ENCODE results near the gene DDX28. TPM values are rescaled to one million over a fixed set of nuclear protein-coding genes. Genes with fewer than 3 reads are reported as not detected.

DDX28 gene
- total and polyA plus RNA-seq, 10 of the 15 experiments (the other 5 are each of a cell fraction or from before 2014, with no cell fraction given): 3.6 to 40.4 (median 20.0) TPM

DNA sequence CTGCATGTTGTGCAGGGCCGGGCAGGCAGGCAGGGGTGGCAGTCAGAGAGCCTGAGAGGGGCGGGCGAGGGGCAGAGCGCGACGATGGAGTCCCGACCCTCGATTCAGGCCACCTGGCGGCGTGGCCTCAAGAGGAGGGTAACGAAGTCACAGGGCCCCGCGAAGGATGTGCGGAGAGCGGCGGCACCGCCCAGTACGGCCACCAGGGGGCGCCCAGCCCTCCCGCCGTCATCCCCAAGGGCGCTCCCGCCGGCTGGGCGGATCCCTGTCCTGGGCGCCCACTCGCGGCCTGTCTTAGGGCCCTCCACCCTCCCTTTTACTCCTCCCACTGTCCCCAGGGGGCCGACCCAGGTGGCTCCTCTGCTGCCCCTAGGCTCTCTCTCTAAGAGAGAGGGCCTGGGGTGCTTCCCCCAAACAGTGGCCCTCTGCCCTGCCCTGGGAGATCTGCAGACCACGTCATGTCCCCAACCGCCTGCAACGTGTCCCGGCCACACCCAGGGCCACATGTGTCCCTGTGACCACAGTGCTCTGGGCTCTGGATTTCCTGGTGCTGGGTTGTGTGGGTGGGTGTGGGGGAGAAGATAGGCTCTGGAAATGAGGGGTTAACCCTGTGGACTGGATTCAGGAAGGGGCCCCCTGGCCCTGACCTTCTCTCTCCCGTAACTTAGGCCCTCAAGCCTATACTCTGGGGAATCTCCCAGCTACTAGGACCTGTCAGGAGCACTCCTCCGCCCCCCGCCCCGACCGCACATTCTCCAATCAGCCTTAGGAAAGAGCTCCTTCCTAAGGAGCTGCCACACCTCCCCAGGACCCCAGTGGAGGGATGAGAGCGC lies 29.6 kb downstream of the DDX28 start (continued):
- TF ChIP-seq, protein P1, sequence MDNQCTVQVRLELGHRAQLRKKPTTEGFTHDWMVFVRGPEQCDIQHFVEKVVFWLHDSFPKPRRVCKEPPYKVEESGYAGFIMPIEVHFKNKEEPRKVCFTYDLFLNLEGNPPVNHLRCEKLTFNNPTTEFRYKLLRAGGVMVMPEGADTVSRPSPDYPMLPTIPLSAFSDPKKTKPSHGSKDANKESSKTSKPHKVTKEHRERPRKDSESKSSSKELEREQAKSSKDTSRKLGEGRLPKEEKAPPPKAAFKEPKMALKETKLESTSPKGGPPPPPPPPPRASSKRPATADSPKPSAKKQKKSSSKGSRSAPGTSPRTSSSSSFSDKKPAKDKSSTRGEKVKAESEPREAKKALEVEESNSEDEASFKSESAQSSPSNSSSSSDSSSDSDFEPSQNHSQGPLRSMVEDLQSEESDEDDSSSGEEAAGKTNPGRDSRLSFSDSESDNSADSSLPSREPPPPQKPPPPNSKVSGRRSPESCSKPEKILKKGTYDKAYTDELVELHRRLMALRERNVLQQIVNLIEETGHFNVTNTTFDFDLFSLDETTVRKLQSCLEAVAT (IDR thresholded peaks at IDR 0.05): no peak
- TF ChIP-seq YY1 (IDR thresholded peaks at IDR 0.05; ENCODE audit: low read depth, low read length) (peak; percentile 81), ZNF217 (IDR thresholded peaks at IDR 0.05) (no peak), RELB (IDR thresholded peaks at IDR 0.05; ENCODE audit: low read depth) (0 out of 2 replicates have a peak, but pooled peaks have one; percentile 12), SREBF1 (IDR thresholded peaks at IDR 0.05; ENCODE audit: low read length) (no peak), USF1 (IDR thresholded peaks at IDR 0.05; ENCODE audit: borderline replicate concordance, extremely low read length, insufficient read depth, low read depth, low read length) (no peak), ATF2 (IDR thresholded peaks at IDR 0.05; ENCODE audit: low read length) (no peak), TCF7 (IDR thresholded peaks at IDR 0.05; ENCODE audit: borderline replicate concordance) (no peak), HCFC1 (IDR thresholded peaks at IDR 0.05; ENCODE audit: low read length) (no peak), MXI1 (IDR thresholded peaks at IDR 0.05; ENCODE audit: low read depth, low read length) (0 out of 2 replicates have a peak, but pooled peaks have one; percentile 32), NBN (IDR thresholded peaks at IDR 0.05) (peak; percentile 67; the same call in 1 of the 2 replicates), SPI1 (IDR thresholded peaks at IDR 0.05; ENCODE audit: borderline replicate concordance, insufficient read depth, low read depth, low read length) (no peak), RAD51 (IDR thresholded peaks at IDR 0.05) (no peak), NFYA (IDR thresholded peaks at IDR 0.05; ENCODE audit: borderline replicate concordance, low read depth, low read length) (no peak), CBX5 (IDR thresholded peaks at IDR 0.05; ENCODE audit: low read depth) (no peak), MYC (IDR thresholded peaks at IDR 0.05; ENCODE audit: insufficient read depth, insufficient read length, insufficient replicate concordance, low read length, severe bottlenecking) (peak; percentile 28), SMC3 (IDR thresholded peaks at IDR 0.05; ENCODE audit: borderline replicate concordance, low read length) (peak; percentile 88)
- TF ChIP-seq, protein P2, sequence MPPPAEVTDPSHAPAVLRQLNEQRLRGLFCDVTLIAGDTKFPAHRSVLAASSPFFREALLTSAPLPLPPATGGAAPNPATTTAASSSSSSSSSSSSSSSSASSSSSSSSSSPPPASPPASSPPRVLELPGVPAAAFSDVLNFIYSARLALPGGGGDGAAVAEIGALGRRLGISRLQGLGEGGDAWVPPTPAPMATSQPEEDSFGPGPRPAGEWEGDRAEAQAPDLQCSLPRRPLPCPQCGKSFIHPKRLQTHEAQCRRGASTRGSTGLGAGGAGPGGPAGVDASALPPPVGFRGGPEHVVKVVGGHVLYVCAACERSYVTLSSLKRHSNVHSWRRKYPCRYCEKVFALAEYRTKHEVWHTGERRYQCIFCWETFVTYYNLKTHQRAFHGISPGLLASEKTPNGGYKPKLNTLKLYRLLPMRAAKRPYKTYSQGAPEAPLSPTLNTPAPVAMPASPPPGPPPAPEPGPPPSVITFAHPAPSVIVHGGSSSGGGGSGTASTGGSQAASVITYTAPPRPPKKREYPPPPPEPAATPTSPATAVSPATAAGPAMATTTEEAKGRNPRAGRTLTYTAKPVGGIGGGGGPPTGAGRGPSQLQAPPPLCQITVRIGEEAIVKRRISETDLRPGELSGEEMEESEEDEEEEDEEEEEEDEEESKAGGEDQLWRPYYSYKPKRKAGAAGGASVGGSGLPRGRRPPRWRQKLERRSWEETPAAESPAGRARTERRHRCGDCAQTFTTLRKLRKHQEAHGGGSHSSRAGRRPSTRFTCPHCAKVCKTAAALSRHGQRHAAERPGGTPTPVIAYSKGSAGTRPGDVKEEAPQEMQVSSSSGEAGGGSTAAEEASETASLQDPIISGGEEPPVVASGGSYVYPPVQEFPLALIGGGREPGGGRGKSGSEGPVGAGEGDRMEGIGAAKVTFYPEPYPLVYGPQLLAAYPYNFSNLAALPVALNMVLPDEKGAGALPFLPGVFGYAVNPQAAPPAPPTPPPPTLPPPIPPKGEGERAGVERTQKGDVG (CRISPR knock-in tag; IDR thresholded peaks at IDR 0.05): no peak
- TF ChIP-seq, protein P3, sequence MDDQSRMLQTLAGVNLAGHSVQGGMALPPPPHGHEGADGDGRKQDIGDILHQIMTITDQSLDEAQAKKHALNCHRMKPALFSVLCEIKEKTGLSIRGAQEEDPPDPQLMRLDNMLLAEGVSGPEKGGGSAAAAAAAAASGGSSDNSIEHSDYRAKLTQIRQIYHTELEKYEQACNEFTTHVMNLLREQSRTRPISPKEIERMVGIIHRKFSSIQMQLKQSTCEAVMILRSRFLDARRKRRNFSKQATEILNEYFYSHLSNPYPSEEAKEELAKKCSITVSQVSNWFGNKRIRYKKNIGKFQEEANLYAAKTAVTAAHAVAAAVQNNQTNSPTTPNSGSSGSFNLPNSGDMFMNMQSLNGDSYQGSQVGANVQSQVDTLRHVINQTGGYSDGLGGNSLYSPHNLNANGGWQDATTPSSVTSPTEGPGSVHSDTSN (IDR thresholded peaks at IDR 0.05; ENCODE audit: insufficient replicate concordance, low read depth, low read length): no peak

Data from GM12878 (cell line).